Ascending aorta (tissue), 2 donors: ENCODE measurements around the gene ALG5. TPM values are rescaled to one million over a fixed set of nuclear protein-coding genes. Genes with fewer than 3 reads are reported as not detected.

Experiments used
- DNase-seq, 2 donors: peaks; one replicate each; pipeline ENCODE4 v3.0.0-alpha.2; 2019; ENCODE audit warnings: low spot score in 2 of 2
- H3K27ac ChIP-seq, 2 donors: fragments of 200-600 bp; sonication (generic); one replicate each; pipeline ENCODE4 v1.5.1; 2016 to 2017; ENCODE audit warnings: mild to moderate bottlenecking in 1 of 2
- H3K27me3 ChIP-seq: fragments of 200-600 bp; sonication (generic); one replicate; pipeline ENCODE4 v1.5.1; 2017
- H3K36me3 ChIP-seq, 2 donors: fragments of 200-600 bp; sonication (generic); one replicate each; pipeline ENCODE4 v1.5.1; 2016
- H3K4me1 ChIP-seq, 2 donors: fragments of 200-600 bp; sonication (generic); one replicate each; pipeline ENCODE4 v1.5.1; 2016 to 2017; ENCODE audit warnings: mild to moderate bottlenecking in 1 of 2
- H3K4me3 ChIP-seq, 2 donors: fragments of 200-600 bp; sonication (generic); one replicate each; pipeline ENCODE4 v1.5.1; 2016 to 2017; ENCODE audit warnings: mild to moderate bottlenecking in 1 of 2
- H3K9me3 ChIP-seq, 2 donors: fragments of 200-600 bp; sonication (generic); one replicate each; pipeline ENCODE4 v1.5.1; 2016
- CTCF ChIP-seq, 3 experiments: fragments of 200-600 bp in 2 of 3; fragments of 450-650 bp in 1 of 3; sonication (generic) in 2 of 3; IDR thresholded peaks; one replicate each; pipeline ENCODE4 v1.5.1; 2016 to 2019; ENCODE audit warnings: antibody characterized with exemption in 3 of 3, mild to moderate bottlenecking in 1 of 3, moderate library complexity in 1 of 3
- intact Hi-C: fragments of 100-400 bp; cut with DNase I; formaldehyde crosslinking; loops from one replicate; pipeline ENCODE4 v1.15.1; 2023
- total RNA-seq: library from RNA; depleted of rRNA; stranded (reverse); fragments of >200 nt; gene quantifications from one replicate; pipeline ENCODE4 v1.1.0, GENCODE V29; 2016

The ALG5 gene
- total RNA-seq, 1 donor from 2014 or later: 26.7 TPM

DNA sequence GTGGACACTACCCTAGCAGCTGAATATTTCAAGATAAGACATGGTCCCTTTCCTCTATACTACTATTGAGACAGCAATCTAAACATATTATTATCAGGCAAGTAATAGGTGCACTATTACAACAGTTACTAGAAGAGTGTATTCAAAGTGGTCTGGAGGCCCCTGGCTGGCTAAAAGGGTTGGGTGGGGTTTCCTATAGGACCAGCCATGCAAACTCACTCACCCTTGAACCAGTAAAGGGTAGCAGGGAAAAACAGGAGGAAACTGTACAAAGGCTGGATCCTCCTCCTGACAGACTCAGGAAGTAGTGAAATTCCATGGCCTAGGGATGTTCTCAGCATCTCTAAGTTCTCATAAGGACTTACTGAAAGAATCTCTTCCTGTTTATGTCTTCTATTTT, 86.8 kb downstream of the ALG5 start:
- Histone ChIP-seq H3K27ac (no peak overlapping the region), H3K27me3 (no peaks in the 10 kb centered on the region), H3K36me3 (no peaks in the 10 kb centered on the region), H3K9me3 (no peaks in the 10 kb centered on the region), H3K4me1 (peaks cover 0 to 10% of the 10 kb centered on the region in 2 donors), H3K4me3 (no peak overlapping the region)
- DNase-seq: no peak
- intact Hi-C loops: no loop called here
- TF ChIP-seq CTCF (IDR thresholded peaks at IDR 0.05): no peak

GRCh38 chr13:36910545-36910944, 88.6 kb downstream of the ALG5 start:
- Histone ChIP-seq H3K4me3 (no peak overlapping the region), H3K9me3 (no peaks in the 10 kb centered on the region), H3K4me1 (peaks cover 0 to 10% of the 10 kb centered on the region in 2 donors), H3K36me3 (no peaks in the 10 kb centered on the region), H3K27me3 (no peaks in the 10 kb centered on the region), H3K27ac (no peak overlapping the region)
- intact Hi-C loops: no loop called here
- no peak for DNase-seq
- TF ChIP-seq CTCF (IDR thresholded peaks at IDR 0.05): no peak

- Histone ChIP-seq H3K4me3 (no peak overlapping the region), H3K27ac (no peak overlapping the region), H3K27me3 (no peaks in the 10 kb centered on the region), H3K4me1 (peaks cover 0 to 4% of the 10 kb centered on the region in 2 donors), H3K36me3 (no peaks in the 10 kb centered on the region), H3K9me3 (no peaks in the 10 kb centered on the region)
- intact Hi-C loops: no loop called here
- TF ChIP-seq CTCF (IDR thresholded peaks at IDR 0.05): no peak
- no peak for DNase-seq
Observed at GRCh38 chr13:36907821-36908220, 91.3 kb downstream of the ALG5 start.

DNA sequence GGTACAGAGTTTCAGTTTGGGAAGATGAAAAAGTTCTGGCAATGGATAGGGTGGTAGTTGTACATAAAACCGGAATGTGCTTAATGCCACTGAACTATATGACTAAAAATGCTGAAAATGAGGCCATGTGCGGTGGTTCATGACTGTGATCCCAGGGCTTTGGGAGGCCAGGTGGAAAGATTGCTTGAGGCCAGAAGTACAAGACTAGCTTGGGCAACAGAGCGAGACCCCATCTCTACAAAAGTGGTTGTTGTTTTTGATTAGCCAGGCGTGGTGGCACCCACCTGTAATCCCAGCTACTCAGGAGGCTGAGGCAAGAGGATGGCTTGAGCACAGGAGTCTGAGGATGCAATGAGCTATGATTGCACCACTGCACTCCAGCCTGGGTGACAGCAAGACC, 91.9 kb downstream of the ALG5 start:
- H3K27ac ChIP-seq: no peak overlapping the region
- intact Hi-C loops: no loop called here

GRCh38 chr13:36905944-36906343, 93.2 kb downstream of the ALG5 start:
- DNase-seq: no peak
- Histone ChIP-seq H3K27ac (no peak overlapping the region), H3K4me3 (no peak overlapping the region), H3K36me3 (no peaks in the 10 kb centered on the region), H3K4me1 (no peaks in the 10 kb centered on the region), H3K27me3 (no peaks in the 10 kb centered on the region), H3K9me3 (no peaks in the 10 kb centered on the region)
- intact Hi-C loops: no loop called here
- TF ChIP-seq CTCF (IDR thresholded peaks at IDR 0.05): no peak

More for the DNA sequence above, 91.9 kb downstream of the ALG5 start:
- H3K4me3 ChIP-seq: no peak overlapping the region
- no peak for TF ChIP-seq CTCF (IDR thresholded peaks at IDR 0.05)
- no peak for DNase-seq
- no peaks in the 10 kb centered on the region for H3K27me3 ChIP-seq
- H3K4me1 ChIP-seq: no peaks in the 10 kb centered on the region
- no peaks in the 10 kb centered on the region for H3K9me3 ChIP-seq
- no peaks in the 10 kb centered on the region for H3K36me3 ChIP-seq

GRCh38 chr13:36903925-36904595, 95.1 kb downstream of the ALG5 start:
- DNase-seq: no peak
- H3K27ac ChIP-seq: no peak overlapping the region
- H3K4me1 ChIP-seq: no peaks in the 10 kb centered on the region
- H3K36me3 ChIP-seq: no peaks in the 10 kb centered on the region
- no peak overlapping the region for H3K4me3 ChIP-seq
- H3K27me3 ChIP-seq: no peaks in the 10 kb centered on the region
- peaks cover 0 to 8% of the 10 kb centered on the region in 2 donors for H3K9me3 ChIP-seq
- intact Hi-C loops: no loop called here
- TF ChIP-seq CTCF (IDR thresholded peaks at IDR 0.05): no peak
